ENCODE data around the gene CRIM1.
"Not testable (repeated sequence)": the region's sequence is repeated elsewhere in the genome, so short reads cannot be mapped to it uniquely, and the experiment has no call there.

The CRIM1 gene

DNA sequence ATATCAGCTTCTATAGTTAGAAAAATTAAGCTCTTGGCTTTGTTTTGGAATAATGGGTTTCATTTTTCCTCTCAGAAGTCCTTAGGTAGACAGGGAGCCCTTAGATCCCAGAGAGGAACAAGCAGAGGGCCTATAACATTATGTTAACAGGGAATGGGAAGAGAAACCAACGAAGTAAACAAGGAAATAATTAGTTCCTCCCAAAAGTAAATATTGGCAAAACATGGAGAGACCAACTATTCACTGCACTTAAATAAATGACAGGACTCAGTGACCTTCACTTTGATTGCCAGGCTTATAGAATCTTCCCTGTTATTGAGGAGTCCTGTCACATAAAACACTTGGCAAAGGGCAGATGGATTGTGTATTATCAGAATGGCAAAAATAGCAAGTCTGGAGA, 5.3 kb downstream of the CRIM1 start:
- Histone ChIP-seq H3K27me3 (replicated peaks; ENCODE audit: insufficient read depth, low read length) (peaks cover 9% of the 10 kb centered on the region; the same call in 1 of the 2 replicates), H3F3A (ENCODE audit: insufficient read depth, low read length) (peaks cover 11% of the 10 kb centered on the region), H3K9me2 (replicated peaks; ENCODE audit: insufficient read depth, low read length) (no peaks in the 10 kb centered on the region), H3K27ac (ENCODE audit: low read length) (no peak overlapping the region), H4K20me1 (ENCODE audit: insufficient read depth, low read length) (no peaks in the 10 kb centered on the region), H3K9ac (ENCODE audit: low read length) (no peak overlapping the region), H3K9me3 (replicated peaks; ENCODE audit: insufficient read depth, low read length) (no peaks in the 10 kb centered on the region), H3K36me3 (replicated peaks; ENCODE audit: insufficient read depth, low read length) (no peaks in the 10 kb centered on the region), H3K4me1 (ENCODE audit: low read length) (0 out of 2 replicates have a peak, but pooled peaks cover 9% of the 10 kb centered on the region), H3K4me3 (ENCODE audit: low read length) (no peak overlapping the region), H3K79me2 (ENCODE audit: low read length) (no peaks in the 10 kb centered on the region), H2AFZ (ENCODE audit: low read length) (no peak overlapping the region), H3K4me2 (ENCODE audit: low read depth, low read length) (no peak overlapping the region)
- no peak for DNase-seq
- no peak for TF ChIP-seq EZH2phosphoT487 (IDR thresholded peaks at IDR 0.05; ENCODE audit: low read length)
- no peak for TF ChIP-seq EZH2 (optimal IDR thresholded peaks at IDR 0.05; ENCODE audit: low read depth, low read length)

DNA sequence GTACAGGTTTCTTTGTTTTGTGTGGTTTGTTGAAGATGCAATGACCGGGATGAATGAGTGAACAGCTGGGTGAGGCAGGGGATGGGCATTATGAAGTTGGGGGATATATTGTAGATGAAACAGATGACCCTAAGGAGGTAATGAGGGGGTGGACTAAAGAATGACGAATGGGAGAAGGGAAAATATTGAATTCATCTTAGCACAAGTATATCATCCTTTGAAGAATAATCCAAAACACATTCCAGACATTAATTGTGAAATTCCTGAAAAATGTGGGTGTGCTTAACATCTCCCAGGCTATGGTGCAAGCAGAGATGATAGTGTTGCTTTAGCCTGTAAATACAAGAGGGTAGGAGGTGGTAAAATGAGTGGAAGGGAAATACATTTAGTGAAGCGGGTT, 5.8 kb downstream of the CRIM1 start:
- Histone ChIP-seq H3K4me2 (ENCODE audit: low read depth, low read length) (no peak overlapping the region), H3K79me2 (ENCODE audit: low read length) (no peaks in the 10 kb centered on the region), H2AFZ (ENCODE audit: low read length) (no peak overlapping the region), H3K4me3 (ENCODE audit: low read length) (no peak overlapping the region), H3K9me2 (replicated peaks; ENCODE audit: insufficient read depth, low read length) (no peaks in the 10 kb centered on the region), H3K36me3 (replicated peaks; ENCODE audit: insufficient read depth, low read length) (no peaks in the 10 kb centered on the region), H3K27ac (ENCODE audit: low read length) (no peak overlapping the region), H3K9ac (ENCODE audit: low read length) (no peak overlapping the region), H3K9me3 (replicated peaks; ENCODE audit: insufficient read depth, low read length) (no peaks in the 10 kb centered on the region), H3K27me3 (replicated peaks; ENCODE audit: insufficient read depth, low read length) (peaks cover 9% of the 10 kb centered on the region; the same call in 1 of the 2 replicates), H3F3A (ENCODE audit: insufficient read depth, low read length) (peaks cover 11% of the 10 kb centered on the region), H3K4me1 (ENCODE audit: low read length) (peaks cover 11% of the 10 kb centered on the region), H4K20me1 (ENCODE audit: insufficient read depth, low read length) (no peaks in the 10 kb centered on the region)
- DNase-seq: no peak
- TF ChIP-seq EZH2phosphoT487 (IDR thresholded peaks at IDR 0.05; ENCODE audit: low read length) (no peak), EZH2 (optimal IDR thresholded peaks at IDR 0.05; ENCODE audit: low read depth, low read length) (no peak)
- TF ChIP-seq, protein P1, sequence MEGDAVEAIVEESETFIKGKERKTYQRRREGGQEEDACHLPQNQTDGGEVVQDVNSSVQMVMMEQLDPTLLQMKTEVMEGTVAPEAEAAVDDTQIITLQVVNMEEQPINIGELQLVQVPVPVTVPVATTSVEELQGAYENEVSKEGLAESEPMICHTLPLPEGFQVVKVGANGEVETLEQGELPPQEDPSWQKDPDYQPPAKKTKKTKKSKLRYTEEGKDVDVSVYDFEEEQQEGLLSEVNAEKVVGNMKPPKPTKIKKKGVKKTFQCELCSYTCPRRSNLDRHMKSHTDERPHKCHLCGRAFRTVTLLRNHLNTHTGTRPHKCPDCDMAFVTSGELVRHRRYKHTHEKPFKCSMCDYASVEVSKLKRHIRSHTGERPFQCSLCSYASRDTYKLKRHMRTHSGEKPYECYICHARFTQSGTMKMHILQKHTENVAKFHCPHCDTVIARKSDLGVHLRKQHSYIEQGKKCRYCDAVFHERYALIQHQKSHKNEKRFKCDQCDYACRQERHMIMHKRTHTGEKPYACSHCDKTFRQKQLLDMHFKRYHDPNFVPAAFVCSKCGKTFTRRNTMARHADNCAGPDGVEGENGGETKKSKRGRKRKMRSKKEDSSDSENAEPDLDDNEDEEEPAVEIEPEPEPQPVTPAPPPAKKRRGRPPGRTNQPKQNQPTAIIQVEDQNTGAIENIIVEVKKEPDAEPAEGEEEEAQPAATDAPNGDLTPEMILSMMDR (IDR thresholded peaks at IDR 0.05; ENCODE audit: low read length): no peak

DNA sequence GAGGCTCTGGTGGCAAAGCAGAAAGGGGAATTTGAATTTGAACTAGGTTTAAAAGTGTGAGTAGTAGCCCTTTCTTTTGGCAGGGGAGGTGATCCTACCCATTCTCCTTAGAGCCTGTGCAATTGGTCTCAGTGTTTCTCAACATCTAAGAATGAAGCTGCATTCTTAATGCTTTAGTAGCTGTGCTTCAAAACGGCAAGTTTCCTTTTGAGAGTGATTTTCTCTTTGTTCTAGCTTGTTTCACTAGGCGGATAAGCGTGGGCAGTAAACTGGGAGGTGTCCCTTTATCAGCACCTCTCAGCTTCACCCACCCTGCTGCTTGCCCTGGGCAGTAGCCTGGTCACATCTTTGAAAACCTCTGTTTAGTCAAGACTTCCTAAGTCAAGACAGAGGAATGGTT, 6.7 kb downstream of the CRIM1 start:
- no peaks in the 10 kb centered on the region for H3K36me3 ChIP-seq (replicated peaks; ENCODE audit: insufficient read depth, low read length)
- H3F3A ChIP-seq (ENCODE audit: insufficient read depth, low read length): peaks cover 7% of the 10 kb centered on the region
- H3K79me2 ChIP-seq (ENCODE audit: low read length): no peaks in the 10 kb centered on the region
- H3K9ac ChIP-seq (ENCODE audit: low read length): no peak overlapping the region
- no peaks in the 10 kb centered on the region for H3K9me2 ChIP-seq (replicated peaks; ENCODE audit: insufficient read depth, low read length)
- H4K20me1 ChIP-seq (ENCODE audit: insufficient read depth, low read length): no peaks in the 10 kb centered on the region
- no peaks in the 10 kb centered on the region for H3K9me3 ChIP-seq (replicated peaks; ENCODE audit: insufficient read depth, low read length)
- TF ChIP-seq EZH2 (optimal IDR thresholded peaks at IDR 0.05; ENCODE audit: low read depth, low read length): no peak
- TF ChIP-seq, protein P1 (IDR thresholded peaks at IDR 0.05; ENCODE audit: low read length): no peak
- TF ChIP-seq EZH2phosphoT487 (IDR thresholded peaks at IDR 0.05; ENCODE audit: low read length): no peak
- peaks cover 6% of the 10 kb centered on the region; the same call in 1 of the 2 replicates for H3K27me3 ChIP-seq (replicated peaks; ENCODE audit: insufficient read depth, low read length)
- no peak overlapping the region for H3K27ac ChIP-seq (ENCODE audit: low read length)
- no peak overlapping the region for H3K4me3 ChIP-seq (ENCODE audit: low read length)
- no peak for DNase-seq
- H3K4me2 ChIP-seq (ENCODE audit: low read depth, low read length): no peak overlapping the region
- H3K4me1 ChIP-seq (ENCODE audit: low read length): peaks cover 17% of the 10 kb centered on the region
- no peak overlapping the region for H2AFZ ChIP-seq (ENCODE audit: low read length)

DNA sequence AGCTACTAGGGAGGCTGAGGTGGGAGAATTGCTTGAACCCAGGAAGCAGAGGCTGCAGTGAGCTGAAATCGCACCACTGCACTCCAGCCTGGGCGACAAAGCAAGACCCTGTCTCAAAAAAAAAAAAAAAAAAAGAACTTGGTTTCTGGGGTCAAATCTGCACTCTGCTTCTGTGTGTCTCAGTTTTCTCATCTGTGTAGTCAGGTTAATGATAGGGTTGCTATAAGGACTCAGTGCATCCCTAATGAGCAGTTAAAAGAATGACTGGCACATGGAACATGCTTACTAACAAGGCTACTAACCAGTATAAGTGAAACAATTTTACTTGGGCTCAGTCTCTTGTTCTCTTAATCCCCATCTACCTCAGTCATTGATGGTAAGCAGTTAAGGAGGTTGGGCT, 7.5 kb downstream of the CRIM1 start:
- not testable (repeated sequence) for H3K9me3 ChIP-seq (replicated peaks; ENCODE audit: insufficient read depth, low read length); H4K20me1 ChIP-seq (ENCODE audit: insufficient read depth, low read length); H3K79me2 ChIP-seq (ENCODE audit: low read length); H3K9ac ChIP-seq (ENCODE audit: low read length); H3K36me3 ChIP-seq (replicated peaks; ENCODE audit: insufficient read depth, low read length); H3K4me2 ChIP-seq (ENCODE audit: low read depth, low read length); H2AFZ ChIP-seq (ENCODE audit: low read length); H3K27ac ChIP-seq (ENCODE audit: low read length); H3F3A ChIP-seq (ENCODE audit: insufficient read depth, low read length); H3K4me3 ChIP-seq (ENCODE audit: low read length); H3K9me2 ChIP-seq (replicated peaks; ENCODE audit: insufficient read depth, low read length); DNase-seq; H3K27me3 ChIP-seq (replicated peaks; ENCODE audit: insufficient read depth, low read length)
- peaks cover 11% of the 10 kb centered on the region for H3K4me1 ChIP-seq (ENCODE audit: low read length)
